ENCODE data around the gene RBL1.

The RBL1 gene

DNA sequence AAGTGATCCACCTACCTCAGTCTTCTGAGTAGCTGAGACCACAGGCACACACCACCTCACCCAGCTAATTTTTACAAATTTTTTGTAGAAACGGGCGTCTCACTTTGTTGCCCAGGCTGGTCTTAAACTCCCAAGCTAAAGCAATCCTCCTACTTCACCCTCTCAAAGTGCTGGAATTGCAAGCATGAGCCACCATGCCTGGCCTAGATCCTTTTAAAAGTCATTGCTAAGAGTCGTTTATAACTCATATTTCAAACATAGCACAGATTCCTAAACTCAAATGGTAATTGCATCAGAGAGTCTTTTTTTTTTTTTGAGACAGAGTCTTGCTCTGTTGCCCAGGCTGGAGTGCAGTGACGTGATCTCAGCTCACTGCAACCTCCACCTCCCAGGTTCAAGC, 136.6 kb downstream of the RBL1 start:
- Mint-ChIP-seq H3K27me3 (no peaks in the 10 kb centered on the region), H3K9me3 (no peaks in the 10 kb centered on the region), H3K36me3 (ENCODE audit: low read depth) (no peaks in the 10 kb centered on the region), H3K4me1 (ENCODE audit: low read depth) (peaks cover 68% of the 10 kb centered on the region), H3K27ac (peak overlapping the region; percentile 87), H3K4me3 (no peak overlapping the region)
- intact Hi-C loops (cut with micrococcal nuclease) = no loop called here

DNA sequence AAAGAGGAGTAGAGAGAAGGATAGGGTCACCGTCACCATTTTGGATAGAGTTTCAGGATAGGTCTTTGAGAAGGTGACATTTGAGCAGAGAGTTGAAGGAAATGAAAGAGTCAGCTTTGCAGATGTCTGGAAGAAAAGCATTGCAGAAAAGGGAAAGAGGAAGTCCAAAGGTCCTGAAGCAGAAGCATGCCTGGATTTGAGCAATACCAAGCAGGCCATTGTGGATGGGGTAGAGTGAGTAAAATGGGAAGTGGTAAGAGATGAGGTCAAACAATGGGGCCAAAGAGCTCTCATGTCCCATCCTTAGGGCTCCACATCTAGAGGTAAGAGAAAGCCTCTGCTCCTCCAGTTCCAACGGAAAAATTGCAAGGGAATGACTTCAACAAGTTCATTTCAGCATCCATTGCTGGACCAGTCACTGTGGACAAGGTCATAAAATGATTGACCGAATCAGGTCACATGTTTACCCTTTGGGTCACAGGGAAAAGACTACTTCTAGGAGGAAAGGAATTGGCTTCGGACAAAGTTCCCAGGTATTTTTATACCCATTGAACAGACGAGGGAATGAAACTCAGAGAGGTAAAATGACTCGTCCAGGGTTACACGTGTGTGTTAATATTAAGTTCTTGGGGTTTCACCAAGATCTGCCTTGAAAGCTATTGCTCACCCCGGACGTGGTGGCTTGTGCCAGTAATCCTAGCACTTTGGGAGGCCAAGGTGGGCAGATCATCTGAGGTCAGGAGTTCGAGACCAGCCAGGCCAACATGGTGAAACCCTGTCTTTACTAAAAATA, 137.7 kb downstream of the RBL1 start:
- Mint-ChIP-seq H3K4me3 (peak overlapping the region; percentile 37), H3K4me1 (ENCODE audit: low read depth) (peaks cover 68% of the 10 kb centered on the region), H3K36me3 (ENCODE audit: low read depth) (no peaks in the 10 kb centered on the region), H3K27me3 (no peaks in the 10 kb centered on the region), H3K27ac (peak overlapping the region; percentile 87), H3K9me3 (no peaks in the 10 kb centered on the region)
- intact Hi-C loops (cut with micrococcal nuclease) = no loop called here

DNA sequence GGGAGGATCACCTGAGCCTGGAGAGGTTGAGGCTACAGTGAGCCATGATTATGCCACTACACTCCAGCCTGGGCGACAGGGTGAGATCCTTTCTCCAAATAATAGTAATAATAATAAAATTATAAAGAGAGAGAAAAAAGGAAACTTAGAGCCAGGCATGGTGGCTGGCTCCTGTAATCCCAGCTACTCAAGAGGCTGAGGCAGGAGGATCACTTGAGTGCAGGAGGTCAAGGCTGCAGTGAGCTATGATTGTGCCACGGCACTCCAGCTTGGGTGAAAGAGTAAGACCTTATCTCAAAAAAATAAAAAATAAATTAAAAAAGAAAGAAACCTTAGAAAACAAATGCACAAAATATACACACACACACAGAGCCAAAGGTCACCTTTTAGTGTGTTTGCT, 139.1 kb downstream of the RBL1 start:
- Mint-ChIP-seq H3K36me3 (ENCODE audit: low read depth) (peaks cover 2% of the 10 kb centered on the region), H3K4me3 (no peak overlapping the region), H3K4me1 (ENCODE audit: low read depth) (peaks cover 75% of the 10 kb centered on the region), H3K27me3 (no peaks in the 10 kb centered on the region), H3K27ac (peak overlapping the region; percentile 87), H3K9me3 (no peaks in the 10 kb centered on the region)
- intact Hi-C loops (cut with micrococcal nuclease) = no loop called here

DNA sequence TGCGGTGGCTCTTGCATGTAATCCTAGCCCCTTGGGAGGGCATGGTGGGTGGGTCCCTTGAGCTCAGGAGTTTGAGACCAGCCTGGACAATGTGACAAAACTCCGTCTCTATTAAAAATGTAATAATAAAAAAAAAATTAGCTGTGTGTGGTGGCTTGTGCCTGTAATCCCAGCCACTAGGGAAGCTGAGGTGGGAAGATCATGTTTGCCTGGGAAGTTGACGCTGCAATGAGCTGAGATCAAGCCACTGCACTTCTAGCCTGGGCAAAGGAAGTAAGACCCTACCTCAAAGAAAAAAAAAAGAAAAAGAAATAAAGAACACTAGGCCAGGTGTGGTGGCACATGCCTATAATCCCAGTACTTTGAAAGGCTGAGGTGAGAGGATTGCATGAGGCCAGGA, 139.8 kb downstream of the RBL1 start:
- Mint-ChIP-seq H3K36me3 (ENCODE audit: low read depth) (peaks cover 9% of the 10 kb centered on the region), H3K27me3 (no peaks in the 10 kb centered on the region), H3K4me3 (no peak overlapping the region), H3K4me1 (ENCODE audit: low read depth) (peaks cover 70% of the 10 kb centered on the region), H3K27ac (peak overlapping the region; percentile 50), H3K9me3 (no peaks in the 10 kb centered on the region)
- intact Hi-C loops (cut with micrococcal nuclease) = no loop called here

DNA sequence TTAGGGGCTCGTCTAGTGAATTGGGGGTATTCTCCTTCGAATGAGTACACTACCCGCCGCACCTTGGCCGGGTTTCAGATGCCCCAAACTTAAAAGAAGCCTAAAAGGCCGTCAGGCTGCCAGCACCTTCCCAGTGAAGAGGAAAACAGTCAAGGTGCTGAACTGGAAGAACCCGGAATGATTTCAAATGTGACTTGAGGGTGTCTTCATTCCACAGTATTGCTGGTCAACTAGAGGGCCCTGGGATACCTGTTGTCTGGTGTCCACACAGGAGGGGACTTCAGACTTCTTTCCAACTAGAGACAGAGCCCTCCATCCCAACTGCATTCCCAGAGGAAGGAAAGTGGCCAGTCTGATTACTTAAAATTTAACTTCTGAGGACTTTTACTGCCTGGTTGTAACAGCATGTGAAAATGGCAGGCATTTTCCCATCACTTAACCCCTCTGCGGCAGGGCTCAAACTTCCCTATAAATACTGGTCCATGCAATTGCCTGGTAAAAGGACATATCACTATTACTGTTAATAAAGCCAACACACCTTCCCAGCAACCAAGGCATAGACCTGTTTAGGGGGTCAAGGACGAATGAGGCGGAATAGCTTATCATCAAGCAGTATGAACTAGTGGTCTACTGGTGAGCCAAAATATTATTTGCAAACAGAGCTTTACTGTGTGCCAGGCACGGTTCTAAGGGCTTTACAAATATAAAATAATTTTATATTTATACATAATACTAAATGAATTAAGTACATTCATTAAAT, 143.6 kb downstream of the RBL1 start:
- no peaks in the 10 kb centered on the region for H3K9me3 Mint-ChIP-seq
- H3K27ac Mint-ChIP-seq = peak overlapping the region; percentile 95
- intact Hi-C loops (cut with micrococcal nuclease) = loop anchor here (1.0 kb wide), 1 partner anchor 53 kb away; no protein-coding TSS in a partner anchor
- H3K27me3 Mint-ChIP-seq = no peaks in the 10 kb centered on the region
- peak overlapping the region; percentile 83 for H3K4me3 Mint-ChIP-seq
- H3K36me3 Mint-ChIP-seq (ENCODE audit: low read depth) = peaks cover 38% of the 10 kb centered on the region
- H3K4me1 Mint-ChIP-seq (ENCODE audit: low read depth) = peaks cover 48% of the 10 kb centered on the region

DNA sequence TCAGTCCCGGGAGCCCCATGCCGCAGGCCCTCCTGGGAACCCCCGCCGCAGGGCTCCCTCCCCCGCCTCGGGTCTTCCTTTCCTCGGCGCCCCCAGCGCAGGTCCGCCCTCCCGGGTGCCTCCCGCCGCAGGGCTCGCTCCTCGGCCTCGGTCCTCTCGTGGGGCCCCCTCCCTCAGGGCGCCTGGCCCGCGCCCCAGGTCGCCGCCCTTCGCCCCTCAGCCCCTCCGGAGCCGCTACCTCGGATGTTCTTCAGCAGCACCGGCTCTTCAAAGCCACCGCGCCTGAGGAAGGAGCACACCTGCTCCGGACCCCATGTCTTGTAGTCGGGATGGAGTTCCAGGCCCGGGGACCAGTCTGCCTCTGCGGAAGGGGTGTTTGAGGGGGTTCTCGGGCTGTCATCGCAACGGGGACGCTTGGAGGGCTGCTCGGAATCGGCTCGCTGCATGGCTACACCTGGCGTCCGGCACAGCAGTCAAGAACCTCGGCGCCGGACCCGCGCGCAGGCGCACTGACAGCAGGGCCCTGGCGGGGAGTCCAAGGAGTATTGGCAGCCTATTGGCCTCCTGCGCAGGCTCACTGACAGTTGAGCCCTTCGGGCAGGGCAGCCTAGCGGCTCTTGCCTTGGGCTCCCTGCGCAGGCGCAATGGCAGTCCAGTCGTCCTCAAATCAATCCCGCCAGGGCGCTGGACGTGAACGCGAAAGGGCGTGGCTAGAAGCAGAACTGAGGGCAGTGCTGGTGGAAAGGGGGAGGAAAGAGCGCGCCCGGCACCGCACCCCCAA, 144.4 kb downstream of the RBL1 start, which contains the start of gene SAMHD1:
Gene SAMHD1 (minus strand): TSS at position 511 of the 781 bp plus-strand sequence. CDS start 65 bp downstream, at position 446.
- intact Hi-C loops (cut with micrococcal nuclease) = loop anchor here (1.0 kb wide), 1 partner anchor 54 kb away; no protein-coding TSS in a partner anchor

DNA sequence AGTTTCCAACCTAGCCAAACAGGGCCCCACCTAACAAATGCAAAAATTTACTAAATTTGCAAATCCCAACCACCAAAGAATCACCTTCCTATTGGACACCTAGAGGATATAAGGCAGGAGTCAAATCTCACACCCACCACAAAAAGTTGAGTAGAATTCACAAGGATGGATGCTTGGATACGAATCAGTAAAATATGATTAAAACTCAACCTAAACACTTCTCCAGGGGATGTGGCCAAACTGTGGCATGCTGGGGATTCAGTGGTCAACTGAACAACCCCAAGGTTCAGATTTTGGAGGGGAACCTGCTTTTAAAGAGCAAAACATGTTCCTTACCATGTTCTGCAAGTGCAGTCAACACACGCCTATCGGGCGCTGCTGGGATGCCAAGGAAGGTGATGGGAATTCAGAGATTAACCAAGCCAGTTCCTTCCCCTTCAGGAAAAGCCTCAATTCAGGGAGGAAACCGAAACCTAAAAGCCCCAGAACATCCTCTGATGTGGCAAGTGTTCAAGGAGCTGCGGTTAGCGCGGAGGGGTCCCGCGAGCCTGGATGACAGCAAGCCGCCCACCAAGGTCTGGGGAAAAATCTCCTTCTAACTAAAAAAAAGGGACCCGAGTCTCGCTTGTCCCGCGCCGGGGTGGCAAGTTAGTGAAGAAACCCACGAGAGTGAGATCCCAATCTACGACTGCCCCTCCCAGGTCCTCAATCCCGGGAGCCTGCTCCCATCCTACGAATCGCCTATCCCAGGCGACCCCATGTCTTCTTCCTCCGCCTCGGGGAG, 145.2 kb downstream of the RBL1 start:
- H3K9me3 Mint-ChIP-seq = no peaks in the 10 kb centered on the region
- no peaks in the 10 kb centered on the region for H3K27me3 Mint-ChIP-seq
- peak overlapping the region; percentile 95 for H3K27ac Mint-ChIP-seq
- H3K4me1 Mint-ChIP-seq (ENCODE audit: low read depth) = peaks cover 39% of the 10 kb centered on the region
- peaks cover 53% of the 10 kb centered on the region for H3K36me3 Mint-ChIP-seq (ENCODE audit: low read depth)
- H3K4me3 Mint-ChIP-seq = peak overlapping the region; percentile 83
- intact Hi-C loops (cut with micrococcal nuclease) = loop anchor here (1.0 kb wide), 1 partner anchor 55 kb away; no protein-coding TSS in a partner anchor

More for the DNA sequence above, 144.4 kb downstream of the RBL1 start, which contains the start of gene SAMHD1:
- Mint-ChIP-seq H3K4me3 (peak within 1 kb of the TSS; percentile 83), H3K27ac (peak within 1 kb of the TSS; percentile 95), H3K4me1 (ENCODE audit: low read depth) (peaks cover 46% of the 10 kb centered on the region), H3K27me3 (no peaks in the 10 kb centered on the region), H3K36me3 (ENCODE audit: low read depth) (peaks cover 45% of the 10 kb centered on the region), H3K9me3 (no peaks in the 10 kb centered on the region)

Measured in dendritic cell treated with granulocyte-macrophage colony-stimulating factor and Interleukin-4, amounts not matched to agents 40 ng/mL and 50 ng/mL, for 4 days (primary cell).